HG03066 (cell line): Measurements from ENCODE around the gene RASGRP4.
"Not testable (repeated sequence)": the region's sequence is repeated elsewhere in the genome, so short reads cannot be mapped to it uniquely, and the experiment has no call there.

Experiments used
- ATAC-seq: cut with Tn5 transposase; IDR thresholded peaks from one replicate; pipeline ENCODE4 v1.9.1; 2021; ENCODE audit warnings: low read depth; ENCODE audit not compliant: unreplicated experiment

The RASGRP4 gene

GRCh38 chr19:38425810-38426466 lies at the start of gene RASGRP4:
Gene RASGRP4, minus strand, starts transcription at chr19:38426219. Its CDS starts 128 bp downstream, at chr19:38426091.
- no peak for ATAC-seq

- no peak for ATAC-seq
Measured at GRCh38 chr19:38475176-38475575, 49.2 kb upstream of the RASGRP4 start.

- no peak for ATAC-seq
Measured at GRCh38 chr19:38473201-38473600, 47.2 kb upstream of the RASGRP4 start.

GRCh38 chr19:38472725-38473124 lies 46.7 kb upstream of the RASGRP4 start:
- not testable (repeated sequence) for ATAC-seq

GRCh38 chr19:38470788-38471480 lies 44.9 kb upstream of the RASGRP4 start:
- ATAC-seq, result no peak

DNA sequence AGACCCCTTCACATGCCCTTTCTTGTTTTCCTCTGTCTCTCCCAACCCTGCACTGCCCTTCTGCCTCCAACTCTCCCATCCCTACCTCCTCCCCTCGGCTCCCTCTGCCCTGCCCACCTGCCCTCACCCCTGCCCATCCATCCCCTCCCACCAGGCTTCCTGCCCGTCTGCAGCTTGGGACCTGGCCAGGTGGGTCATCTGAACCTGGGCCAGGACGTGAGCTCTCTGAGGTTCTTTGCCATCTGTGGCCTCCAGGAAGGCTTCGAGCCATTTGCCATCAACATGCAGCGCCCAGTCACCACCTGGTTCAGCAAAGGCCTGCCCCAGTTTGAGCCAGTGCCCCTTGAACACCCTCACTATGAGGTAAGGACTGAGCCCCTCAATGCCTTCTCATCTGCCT lies 43.1 kb upstream of the RASGRP4 start:
- no peak for ATAC-seq

GRCh38 chr19:38467541-38468525 lies 41.8 kb upstream of the RASGRP4 start:
- ATAC-seq, result no peak

GRCh38 chr19:38466050-38466449 lies 40.0 kb upstream of the RASGRP4 start:
- no peak for ATAC-seq

- no peak for ATAC-seq
Measured at GRCh38 chr19:38464421-38465082, 38.5 kb upstream of the RASGRP4 start.

- no peak for ATAC-seq
Measured at GRCh38 chr19:38463365-38463764, 37.3 kb upstream of the RASGRP4 start.

GRCh38 chr19:38458991-38459390 lies 33.0 kb upstream of the RASGRP4 start:
- ATAC-seq, result no peak

GRCh38 chr19:38457690-38458405 lies 31.8 kb upstream of the RASGRP4 start:
- ATAC-seq, result no peak

DNA sequence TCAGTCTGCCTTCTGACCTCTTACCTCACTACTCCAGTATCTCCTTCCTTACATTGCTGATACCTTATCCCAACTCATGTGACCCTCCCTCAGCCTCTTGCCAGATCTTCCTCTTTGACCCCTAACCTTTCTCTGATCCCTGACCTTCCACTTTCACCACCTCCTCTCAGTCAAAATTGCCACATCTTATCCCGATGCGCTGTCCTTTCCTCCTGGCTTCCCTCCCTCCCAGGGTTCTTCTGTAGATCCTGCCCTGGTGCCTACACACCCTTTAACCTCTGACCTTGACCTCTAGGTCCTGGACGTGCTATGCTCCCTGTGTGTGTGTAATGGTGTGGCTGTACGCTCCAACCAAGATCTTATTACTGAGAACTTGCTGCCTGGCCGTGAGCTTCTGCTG lies 31.2 kb upstream of the RASGRP4 start:
- no peak for ATAC-seq

GRCh38 chr19:38455031-38455430 lies 29.0 kb upstream of the RASGRP4 start:
- ATAC-seq, result no peak

- ATAC-seq, result no peak
Measured at GRCh38 chr19:38453596-38453995, 27.6 kb upstream of the RASGRP4 start.

- ATAC-seq, result no peak
Measured at GRCh38 chr19:38452430-38453366, 26.7 kb upstream of the RASGRP4 start.

DNA sequence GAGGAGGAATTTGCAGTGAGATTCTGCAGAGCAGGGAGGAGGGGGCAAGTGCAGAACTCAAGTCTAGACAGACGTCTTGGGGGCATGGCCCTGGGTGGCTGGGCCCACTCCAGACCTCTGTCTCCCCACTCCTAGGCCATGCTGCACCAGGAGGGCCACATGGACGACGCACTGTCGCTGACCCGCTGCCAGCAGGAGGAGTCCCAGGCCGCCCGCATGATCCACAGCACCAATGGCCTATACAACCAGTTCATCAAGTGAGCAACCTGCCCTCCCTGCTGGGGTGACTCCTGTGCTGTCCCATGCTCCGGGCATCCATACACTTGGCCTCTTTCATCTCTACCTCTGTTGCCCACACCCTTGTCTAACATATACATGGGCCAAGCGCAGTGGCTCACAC lies 25.6 kb upstream of the RASGRP4 start:
- ATAC-seq, result no peak

DNA sequence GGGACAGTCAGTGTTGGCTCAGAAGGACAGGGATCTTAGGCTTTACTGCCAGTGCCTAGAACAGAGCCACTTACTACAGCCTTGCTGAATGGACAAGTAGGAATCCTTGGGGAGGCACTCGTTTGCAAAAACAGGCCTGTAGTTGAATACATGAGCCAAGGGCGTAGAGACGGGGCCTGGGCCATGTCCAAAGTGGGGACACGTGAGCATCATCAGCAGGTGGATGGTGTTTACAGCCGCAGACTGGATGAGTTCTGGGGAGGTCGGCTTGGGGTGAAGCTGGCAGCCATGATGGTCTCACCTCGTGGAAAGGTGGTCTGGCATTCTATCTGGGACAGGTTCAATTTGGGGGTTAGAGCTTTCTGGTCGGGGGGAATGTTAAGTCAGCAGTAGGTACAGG lies 25.0 kb upstream of the RASGRP4 start:
- ATAC-seq, result no peak

- no peak for ATAC-seq
Measured at GRCh38 chr19:38449518-38449917, 23.5 kb upstream of the RASGRP4 start.
